Measurements from ENCODE around the gene SLC44A1.

GRCh38 chr9:105258225-105258737 is 13.8 kb downstream of the SLC44A1 start:
- TF ChIP-seq CTCF (IDR thresholded peaks at IDR 0.05) (no peak), POLR2A (IDR thresholded peaks at IDR 0.05; ENCODE audit: low read depth) (no peak), EP300 (IDR thresholded peaks at IDR 0.05) (no peak), POLR2AphosphoS5 (IDR thresholded peaks at IDR 0.05) (no peak)

All from esophagus muscularis mucosa (tissue), 4 donors.